Activated CD8-positive, alpha-beta memory T cell treated with anti-CD3 and anti-CD28 coated beads for 36 hours (primary cell): ENCODE results near the gene BRWD1. TPM values are rescaled to one million over a fixed set of nuclear protein-coding genes. Genes with fewer than 3 reads are reported as not detected.

ENCODE experiments used
- CTCF ChIA-PET: fragments of 350-600 bp; sonication (Branson Sonifier 250); formaldehyde crosslinking; loops from one replicate; lab custom pipeline; 2021; ENCODE audit warnings: antibody characterized with exemption; lab: Charles Lee
- POLR2A ChIA-PET: fragments of 350-600 bp; sonication (Branson Sonifier 250); formaldehyde crosslinking; loops from one replicate; lab custom pipeline; 2021; ENCODE audit warnings: antibody characterized with exemption; lab: Charles Lee
- total RNA-seq, 2 experiments: library from RNA; stranded (reverse); gene quantifications; one replicate each; pipeline ENCODE4 v1.2.3, GENCODE V29; 2021

Gene BRWD1
- total RNA-seq, result 10 to 100 TPM; 19.7 to 21.2 TPM

DNA sequence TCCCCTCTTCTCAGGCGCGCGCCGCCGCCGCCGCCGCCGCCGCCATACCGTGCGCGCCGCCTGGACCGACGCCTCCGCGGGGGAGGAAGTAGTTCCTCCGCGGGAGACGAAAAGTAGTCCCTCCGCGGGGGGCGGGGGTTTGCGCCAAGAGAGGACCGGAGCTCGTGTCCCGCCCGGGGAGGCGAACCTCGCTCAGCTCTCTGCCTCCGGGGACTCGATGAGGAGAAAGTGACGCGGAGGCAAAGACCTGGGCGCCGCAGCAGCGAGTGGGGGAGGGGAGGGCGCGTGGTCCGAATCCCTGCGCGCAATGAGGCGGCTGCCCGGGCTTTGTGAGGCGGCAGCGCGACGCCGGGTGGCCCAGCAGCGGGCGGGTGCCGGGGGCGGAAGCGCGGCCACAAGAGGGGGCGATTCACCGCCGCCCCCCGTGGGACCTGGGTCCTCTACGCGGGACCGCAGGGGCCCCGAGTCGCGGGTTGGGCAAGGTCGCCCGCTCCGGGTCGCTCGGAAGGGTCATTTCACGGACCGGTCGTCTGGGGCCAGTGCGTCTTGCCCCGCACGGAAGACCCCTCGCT, at the start of gene BRWD1:
TSS of gene BRWD1 (minus strand) at position 62 of the 572 bp plus-strand sequence. CDS start 141 bp downstream, outside the sequence.
- POLR2A ChIA-PET, result interaction anchor here (1.1 to 5.5 kb wide), 4 partner anchors 35 to 1750 kb away, joined by 3 to 43 read pairs (median 14); partner anchors contain the start of genes HMGN1 and PSMG1

DNA sequence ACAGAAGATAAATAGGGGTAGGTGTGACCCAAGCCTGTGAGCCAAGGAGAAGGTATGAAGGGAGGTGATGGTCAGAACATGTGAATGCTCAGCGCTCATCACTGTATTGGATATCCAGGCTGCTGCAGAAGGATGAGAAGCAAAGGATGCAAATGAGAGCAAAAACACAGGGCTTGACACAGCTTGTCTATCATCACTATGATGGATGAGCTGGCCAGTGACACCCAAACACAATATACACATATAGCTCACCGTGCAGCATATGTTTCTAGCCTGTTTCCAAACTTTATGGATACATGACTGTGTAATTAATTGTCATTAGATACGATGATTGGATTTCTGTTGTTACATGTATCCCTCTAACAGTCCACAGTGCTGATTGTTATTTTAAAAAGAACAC, 49.3 kb upstream of the BRWD1 start:
- POLR2A ChIA-PET, result no interaction called here
- CTCF ChIA-PET, result interaction anchor here (0.6 kb wide), 1 partner anchor 617 kb away, joined by 3 read pairs; no protein-coding TSS in a partner anchor

More for the DNA sequence above, at the start of gene BRWD1:
- CTCF ChIA-PET, result interaction anchor here (1.0 kb wide), 1 partner anchor 130 kb away, joined by 3 read pairs; the partner anchor contains the start of gene PSMG1

DNA sequence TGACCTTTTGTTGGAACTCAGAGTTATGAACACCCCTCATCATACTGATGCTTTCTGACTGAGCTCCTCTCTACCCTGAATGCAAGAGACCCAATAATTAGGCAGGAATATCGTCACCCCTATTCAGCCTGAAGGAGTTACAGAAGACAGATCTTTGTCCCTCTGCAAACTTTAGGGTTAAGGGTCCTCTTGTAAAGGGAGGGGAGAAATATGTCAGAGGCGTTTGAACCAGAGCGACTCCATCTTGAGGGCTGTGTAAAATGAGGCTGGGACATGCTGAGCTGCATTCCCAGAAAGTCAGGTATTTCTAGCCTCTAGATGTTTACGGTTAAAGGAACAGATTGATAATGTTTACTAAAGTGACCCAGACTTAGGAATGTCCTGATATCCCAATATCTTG, 46.0 kb upstream of the BRWD1 start:
- POLR2A ChIA-PET, result no interaction called here

DNA sequence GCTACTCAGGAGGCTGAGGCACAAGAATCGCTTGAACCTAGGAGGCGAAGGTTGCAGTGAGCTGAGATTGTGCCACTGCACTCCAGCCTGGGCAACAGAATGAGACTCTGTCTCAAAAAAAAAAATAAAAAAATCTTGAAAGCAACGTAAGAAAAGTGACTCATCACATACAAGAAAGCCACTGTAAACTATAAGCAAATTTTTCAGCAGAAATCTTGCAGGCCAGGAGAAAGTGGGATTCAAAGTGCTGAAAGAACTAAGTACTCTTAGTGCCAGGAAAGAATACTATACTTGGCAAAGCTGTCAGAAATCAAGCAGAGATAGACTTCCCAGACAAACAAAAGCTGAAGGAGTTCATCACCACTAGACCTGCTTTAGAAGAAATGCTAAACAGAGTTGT, 39.9 kb upstream of the BRWD1 start:
- CTCF ChIA-PET, result no interaction called here
- POLR2A ChIA-PET, result no interaction called here

More for the DNA sequence above, 46.0 kb upstream of the BRWD1 start:
- CTCF ChIA-PET, result no interaction called here

DNA sequence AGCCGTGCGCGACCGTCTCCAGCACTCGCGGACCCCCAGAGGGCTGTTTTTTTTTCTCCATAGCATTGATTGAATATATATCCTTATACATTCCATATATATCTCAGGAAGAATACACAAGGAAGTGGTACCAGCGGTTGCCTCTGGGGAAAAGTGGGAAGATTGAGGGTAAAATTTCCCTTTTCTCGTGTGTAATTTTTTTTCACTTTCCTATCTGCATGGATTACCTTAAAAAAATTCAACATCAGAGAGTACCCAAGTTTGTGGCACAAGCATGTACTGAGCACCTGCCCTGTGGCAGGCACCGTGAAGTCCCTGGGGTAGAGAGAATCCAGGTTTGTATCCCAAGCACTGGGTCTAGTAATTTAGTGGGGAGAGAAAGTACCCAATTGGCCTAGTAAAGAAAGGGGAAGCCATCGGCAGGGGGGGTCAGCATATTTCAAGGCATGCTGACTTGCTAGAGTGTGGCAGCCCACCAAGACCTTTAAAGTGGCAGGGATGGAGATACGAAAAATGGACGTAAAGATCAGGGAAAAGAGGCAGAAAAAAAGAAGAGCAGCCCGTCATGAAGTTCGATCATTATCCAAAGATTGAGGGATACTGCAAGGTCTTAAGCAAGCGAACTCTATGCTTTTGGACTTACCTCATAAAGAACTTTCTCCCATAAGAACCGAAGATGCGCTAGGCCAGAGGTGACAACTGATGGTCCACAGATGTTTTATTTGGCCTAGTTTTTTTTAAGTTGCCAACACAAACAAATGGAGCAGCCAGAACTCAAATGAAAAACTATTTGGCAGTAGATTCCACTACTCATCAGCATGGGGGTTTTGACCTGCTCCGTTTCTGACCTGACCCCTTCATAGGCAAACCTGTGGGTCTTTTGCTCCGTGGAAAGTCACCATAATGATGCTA, 36.9 kb upstream of the BRWD1 start:
- ChIA-PET POLR2A (interaction anchor here (0.7 to 3.8 kb wide), 2 partner anchors 36 to 583 kb away, joined by 3 to 43 read pairs; partner anchors contain the start of gene BRWD1), CTCF (interaction anchor here (0.7 to 1.0 kb wide), 3 partner anchors 23 to 86 kb away, joined by 3 to 4 read pairs (median 4); no protein-coding TSS in a partner anchor)

DNA sequence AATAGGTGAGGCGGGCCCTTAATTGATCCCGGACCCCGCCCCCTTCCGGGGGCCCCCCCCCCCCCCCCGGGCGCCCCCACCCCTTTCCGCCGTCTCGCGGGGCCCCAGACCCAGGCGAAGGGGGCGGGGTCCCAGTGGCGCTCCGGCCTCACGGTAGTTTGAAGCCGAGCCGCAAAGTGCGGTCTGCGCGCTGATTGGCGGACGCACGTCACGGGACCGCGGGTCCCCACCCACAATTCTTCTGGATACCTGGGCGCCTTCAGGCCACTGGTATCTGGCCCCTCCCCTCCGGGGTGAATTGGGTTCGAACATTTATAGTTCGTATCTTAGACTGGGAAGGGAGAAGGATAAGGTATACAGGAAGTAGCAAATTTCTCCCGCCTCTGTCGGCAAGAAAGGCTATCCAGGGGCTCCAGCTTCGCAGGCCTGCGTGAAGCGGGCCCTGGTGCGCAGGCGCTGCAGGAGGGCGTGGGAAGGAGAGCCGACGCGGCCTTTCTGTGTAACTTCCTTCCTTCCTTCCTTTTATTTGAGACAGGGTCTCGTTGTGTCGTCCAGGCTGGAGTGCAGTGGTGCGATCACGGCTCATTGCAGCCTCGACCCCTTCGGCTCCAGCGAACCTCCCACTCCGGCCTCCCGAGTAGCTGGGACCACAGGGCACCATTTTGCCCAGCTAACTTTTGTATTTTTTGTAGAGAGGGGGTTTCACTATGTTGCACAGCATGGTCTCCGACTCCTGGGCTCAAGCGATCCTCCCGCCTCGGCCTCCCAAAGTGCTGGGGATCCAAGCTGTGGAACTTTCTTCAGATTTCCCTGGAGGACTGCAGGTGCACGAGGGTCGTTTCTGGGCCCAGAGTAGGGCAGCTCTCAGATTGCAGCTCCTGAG, 36.0 kb upstream of the BRWD1 start:
- ChIA-PET POLR2A (interaction anchor here (0.7 to 3.8 kb wide), 3 partner anchors 35 to 582 kb away, joined by 3 to 43 read pairs (median 12); partner anchors contain the start of genes BRWD1 and PSMG1), CTCF (interaction anchor here (0.7 to 1.0 kb wide), 3 partner anchors 24 to 85 kb away, joined by 3 to 4 read pairs (median 4); no protein-coding TSS in a partner anchor)

DNA sequence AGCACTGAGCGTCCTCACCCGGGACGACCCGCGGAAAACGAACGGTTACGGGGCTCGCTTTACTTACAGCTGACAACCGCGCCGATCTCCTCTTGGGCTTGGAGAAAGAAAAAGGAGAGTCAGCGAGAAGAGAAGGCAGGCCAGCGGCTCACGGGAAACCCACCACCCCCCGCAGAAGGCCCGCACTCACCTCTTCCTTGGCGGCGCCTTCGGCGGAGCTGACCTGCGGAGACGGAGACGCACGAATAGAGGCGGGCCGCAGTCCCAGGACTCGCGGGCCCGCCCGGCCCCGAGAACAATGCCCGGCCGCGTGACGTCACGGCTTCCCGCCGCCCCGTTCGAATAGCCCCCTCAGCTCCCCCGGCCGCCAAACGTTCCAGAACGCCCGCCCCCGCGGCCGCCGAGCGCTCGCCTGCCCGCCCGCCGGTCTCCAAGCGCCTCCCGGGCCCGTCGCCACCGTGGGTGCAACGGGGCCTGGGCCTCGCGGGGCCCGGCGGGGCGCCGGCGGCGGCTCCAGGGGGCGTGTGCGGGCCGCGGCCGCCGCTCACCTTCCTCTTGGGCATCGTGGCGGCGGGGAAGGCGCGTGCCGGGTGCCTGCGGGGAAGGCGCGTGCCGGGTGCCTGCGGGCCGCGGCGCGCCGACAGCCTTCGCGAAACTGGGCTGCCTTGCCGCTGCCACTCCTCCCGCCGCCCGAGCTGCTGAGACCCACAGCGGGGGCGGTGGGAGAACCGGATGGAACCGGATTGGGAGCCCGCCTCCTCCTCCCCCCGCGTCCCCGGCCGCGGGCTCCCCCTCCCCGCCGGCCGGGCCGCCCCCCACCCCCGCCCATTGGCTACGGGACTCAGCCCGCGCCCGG, 35.2 kb upstream of the BRWD1 start, which contains the start of gene HMGN1:
TSS of gene HMGN1 (minus strand) at position 734 of the 856 bp plus-strand sequence. CDS start at position 563, 171 bp downstream.
- CTCF ChIA-PET, result interaction anchor here (1.0 to 1.9 kb wide), 3 partner anchors 11 to 34 kb away, joined by 3 to 5 read pairs (median 3); no protein-coding TSS in a partner anchor
- POLR2A ChIA-PET, result interaction anchor here (0.6 to 3.8 kb wide), 6 partner anchors 22 to 165 kb away, joined by 3 to 43 read pairs (median 5); partner anchors contain the start of genes BRWD1 and PSMG1

DNA sequence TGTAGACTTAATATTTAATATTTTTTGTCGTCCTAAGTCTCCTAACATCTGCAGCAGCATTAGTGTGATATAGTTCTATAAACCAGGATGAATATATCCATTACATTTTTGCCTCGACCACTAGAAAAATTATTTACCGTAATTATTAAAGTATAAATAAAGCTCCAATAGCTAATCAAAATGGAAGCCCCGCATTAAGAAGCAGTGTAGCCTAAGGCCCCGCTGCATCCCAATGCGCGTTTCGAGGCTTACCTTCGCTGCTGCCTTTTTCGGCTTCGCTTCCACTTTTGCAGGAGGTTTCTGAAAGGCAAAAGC, 34.6 kb upstream of the BRWD1 start:
- POLR2A ChIA-PET, result interaction anchor here (0.6 to 3.8 kb wide), 6 partner anchors 22 to 165 kb away, joined by 3 to 43 read pairs (median 5); partner anchors contain the start of genes BRWD1 and PSMG1
- CTCF ChIA-PET, result interaction anchor here (1.2 to 1.9 kb wide), 2 partner anchors 11 to 33 kb away, joined by 3 to 5 read pairs; no protein-coding TSS in a partner anchor

DNA sequence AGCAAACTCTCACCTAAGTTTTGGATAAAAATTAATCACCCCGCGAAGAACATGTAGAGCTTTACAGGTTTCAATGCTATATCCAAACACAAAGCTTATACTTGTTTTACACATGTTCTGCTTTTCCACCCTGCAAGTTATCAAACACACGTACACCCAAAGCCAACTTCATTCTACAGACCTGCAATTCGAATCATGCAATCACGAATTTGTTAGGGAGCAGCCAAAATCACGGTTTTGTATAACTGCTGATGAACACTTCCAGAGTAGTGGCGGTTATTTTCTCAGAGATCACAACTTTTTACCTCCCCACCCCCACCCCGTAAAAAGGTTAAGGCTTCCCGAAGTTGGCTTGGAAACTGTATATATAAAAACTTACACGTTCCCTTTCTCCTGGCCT, 34.1 kb upstream of the BRWD1 start:
- CTCF ChIA-PET, result interaction anchor here (1.1 to 1.9 kb wide), 2 partner anchors 10 to 40 kb away, joined by 4 to 5 read pairs; no protein-coding TSS in a partner anchor

DNA sequence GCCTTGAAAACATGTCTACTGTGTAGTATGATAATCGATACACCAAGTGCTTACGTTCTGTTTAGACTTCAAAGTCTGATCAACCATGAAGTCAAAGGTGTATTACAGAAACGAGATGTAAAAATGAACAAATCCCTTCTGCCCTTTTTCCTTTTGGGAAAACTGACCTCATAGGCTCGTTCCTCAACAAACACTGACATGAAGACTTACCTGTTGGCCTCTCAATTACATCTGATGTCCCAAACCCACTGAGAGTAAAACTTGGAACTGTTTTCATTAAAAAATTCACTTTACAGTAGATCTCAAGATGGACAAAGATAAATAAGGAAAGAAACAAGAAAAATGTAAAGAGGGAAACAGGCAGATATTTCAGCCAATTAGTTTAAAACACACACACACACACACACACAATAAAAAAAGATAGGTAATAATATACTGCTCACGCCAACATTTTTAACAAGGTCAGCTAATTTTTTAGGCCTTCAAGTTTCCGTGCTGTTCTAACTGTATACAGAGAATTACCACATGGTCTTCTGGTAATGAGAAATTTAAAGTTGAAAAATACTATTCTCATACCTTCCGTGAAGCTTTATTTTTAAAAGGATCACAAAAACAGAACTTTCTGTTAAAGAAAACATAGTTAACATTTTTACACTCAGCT, 33.4 kb upstream of the BRWD1 start:
- CTCF ChIA-PET, result interaction anchor here (1.1 to 1.9 kb wide), 2 partner anchors 9 to 41 kb away, joined by 4 to 5 read pairs; no protein-coding TSS in a partner anchor
- POLR2A ChIA-PET, result interaction anchor here (2.4 to 3.8 kb wide), 2 partner anchors 33 to 163 kb away, joined by 12 to 43 read pairs; partner anchors contain the start of genes BRWD1 and PSMG1

More for the DNA sequence above, 34.1 kb upstream of the BRWD1 start:
- POLR2A ChIA-PET, result interaction anchor here (0.6 to 3.8 kb wide), 6 partner anchors 21 to 164 kb away, joined by 3 to 43 read pairs (median 5); partner anchors contain the start of genes BRWD1 and PSMG1

DNA sequence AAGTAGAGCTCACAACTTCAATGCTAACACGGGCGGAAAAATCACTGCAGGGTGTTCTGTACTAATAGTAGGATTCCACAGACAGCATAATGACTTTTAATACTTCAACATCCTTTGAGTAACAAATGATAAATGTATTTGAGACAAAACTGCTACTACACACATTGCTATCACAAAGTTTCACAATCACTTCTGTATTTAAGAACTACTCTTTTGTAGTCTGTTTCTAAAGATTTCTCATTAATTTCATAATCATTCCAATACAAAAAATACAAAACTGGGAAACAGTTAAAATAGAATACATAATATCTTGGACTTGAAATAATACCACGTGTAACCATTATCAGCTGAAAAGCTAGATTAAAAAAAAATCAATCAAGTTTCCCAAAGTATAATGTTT, 32.8 kb upstream of the BRWD1 start:
- ChIA-PET POLR2A (interaction anchor here (0.6 kb wide), 1 partner anchor 15 kb away, joined by 4 read pairs; no protein-coding TSS in a partner anchor), CTCF (no interaction called here)

DNA sequence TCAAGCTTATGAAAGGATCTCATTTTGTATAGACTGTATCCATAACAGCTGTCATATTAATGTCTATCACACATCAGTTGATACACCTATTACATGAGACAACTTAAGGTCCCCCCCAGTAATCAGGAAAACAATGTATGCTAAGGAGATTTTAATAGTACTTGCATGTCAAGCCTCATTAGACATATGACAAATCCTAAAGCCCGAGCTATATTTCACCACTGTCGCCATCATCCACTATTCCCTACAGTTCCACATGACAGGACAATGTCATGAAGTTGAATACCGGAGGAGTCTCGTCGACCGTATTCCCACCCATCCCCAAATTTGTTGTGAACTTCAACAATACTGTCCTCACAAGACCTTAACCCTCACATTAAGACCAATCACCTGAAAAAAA, 32.0 kb upstream of the BRWD1 start:
- ChIA-PET CTCF (interaction anchor here (0.9 kb wide), 1 partner anchor 31 kb away, joined by 3 read pairs; no protein-coding TSS in a partner anchor), POLR2A (no interaction called here)

DNA sequence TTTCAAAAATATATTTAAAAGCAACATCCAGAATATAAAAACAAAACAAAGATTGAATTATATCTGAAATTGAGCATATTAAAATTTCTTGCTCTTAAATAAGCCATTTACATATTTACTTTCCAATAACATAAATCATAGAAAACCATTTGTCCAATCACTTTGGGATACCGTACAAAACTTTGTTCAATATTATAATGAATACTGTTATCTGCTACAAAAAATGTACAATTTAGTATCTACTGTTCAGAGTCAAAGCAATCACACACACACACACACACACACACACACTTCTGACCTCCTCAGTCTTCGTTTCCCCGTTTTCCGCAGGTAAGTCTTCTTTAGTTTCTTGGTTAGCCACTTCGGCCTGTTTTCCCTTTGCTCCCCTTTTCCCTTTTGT, 31.4 kb upstream of the BRWD1 start:
- CTCF ChIA-PET, result interaction anchor here (0.7 to 0.9 kb wide), 2 partner anchors 30 to 577 kb away, joined by 3 read pairs; no protein-coding TSS in a partner anchor
- POLR2A ChIA-PET, result no interaction called here

DNA sequence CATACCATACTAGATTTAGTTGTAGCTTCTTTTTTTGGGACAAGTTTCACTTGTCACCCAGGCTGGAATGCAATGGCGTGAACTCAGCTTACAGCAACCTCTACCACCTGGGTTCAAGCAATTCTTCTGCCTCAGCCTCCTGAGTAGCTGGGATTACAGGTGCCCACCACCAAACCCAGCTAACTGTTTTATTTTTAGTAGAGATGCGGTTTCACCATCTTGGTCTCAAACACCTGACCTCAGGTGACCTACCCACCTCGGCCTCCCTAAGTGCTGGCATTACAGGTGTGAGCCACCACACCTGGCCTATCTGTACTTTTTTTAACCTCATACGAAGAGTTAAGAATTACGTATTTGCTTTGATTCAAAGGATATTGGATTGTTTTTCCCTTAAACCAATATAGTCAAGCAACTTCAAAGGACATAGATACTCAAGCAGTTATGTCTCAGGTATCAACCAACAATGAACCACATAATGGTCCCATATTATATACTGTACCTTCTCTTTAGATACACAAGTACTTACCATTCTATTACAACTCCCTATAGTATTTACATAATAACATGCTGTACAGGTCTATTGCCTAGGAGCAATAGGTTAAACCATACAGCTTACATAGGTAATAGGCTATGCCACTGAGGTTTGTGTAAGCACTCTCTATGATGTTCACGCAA, 28.0 kb upstream of the BRWD1 start:
- POLR2A ChIA-PET, result interaction anchor here (0.6 kb wide), 1 partner anchor 104 kb away, joined by 3 read pairs; no protein-coding TSS in a partner anchor
- CTCF ChIA-PET, result no interaction called here

DNA sequence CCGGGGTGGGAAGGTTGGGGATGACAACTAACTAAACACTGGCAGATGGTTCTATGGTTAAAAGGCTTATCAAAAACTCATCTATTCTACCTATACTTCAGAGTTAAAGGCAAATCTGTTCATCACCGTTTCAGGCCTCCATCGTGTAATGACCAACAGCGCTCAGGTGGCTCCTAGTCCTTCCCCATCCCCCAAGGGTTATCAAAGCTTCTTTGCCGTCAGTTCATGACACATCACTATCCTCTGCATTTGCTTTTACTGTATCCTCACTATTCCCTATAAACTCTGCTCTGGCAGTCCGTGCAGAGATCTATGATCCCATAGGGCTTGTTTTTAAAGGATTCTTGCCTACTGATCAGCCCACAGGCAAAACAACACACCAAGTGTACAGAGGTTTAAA, 27.3 kb upstream of the BRWD1 start:
- ChIA-PET POLR2A (no interaction called here), CTCF (no interaction called here)

DNA sequence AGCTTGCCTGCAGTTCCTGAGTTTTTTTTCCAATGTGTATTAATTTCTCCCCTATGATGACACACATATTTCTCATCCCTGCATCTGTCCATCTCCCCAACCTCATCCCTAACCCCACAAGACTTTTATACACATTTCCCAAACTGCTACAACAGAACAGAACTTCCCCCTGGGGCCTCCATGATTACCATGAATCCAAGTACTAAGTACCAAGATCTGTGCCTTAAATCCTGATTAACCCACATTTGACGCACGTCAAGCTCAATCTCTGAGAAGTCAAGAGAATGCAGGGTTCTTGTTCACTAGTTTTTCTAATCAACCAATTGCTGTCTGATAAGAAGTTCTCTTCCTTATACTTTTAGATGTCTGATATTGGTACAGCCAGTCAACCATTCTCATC, 25.8 kb upstream of the BRWD1 start:
- CTCF ChIA-PET, result no interaction called here
- POLR2A ChIA-PET, result interaction anchor here (0.6 kb wide), 1 partner anchor 31 kb away, joined by 5 read pairs; no protein-coding TSS in a partner anchor
